Measurements from ENCODE around the gene SLC12A4. TPM values are rescaled to one million over a fixed set of nuclear protein-coding genes. Genes with fewer than 3 reads are reported as not detected.
"Not testable (repeated sequence)": the region's sequence is repeated elsewhere in the genome, so short reads cannot be mapped to it uniquely, and the experiment has no call there.

The SLC12A4 gene
- total RNA-seq, 1 experiment from 2014 or later, result 35.8 TPM

DNA sequence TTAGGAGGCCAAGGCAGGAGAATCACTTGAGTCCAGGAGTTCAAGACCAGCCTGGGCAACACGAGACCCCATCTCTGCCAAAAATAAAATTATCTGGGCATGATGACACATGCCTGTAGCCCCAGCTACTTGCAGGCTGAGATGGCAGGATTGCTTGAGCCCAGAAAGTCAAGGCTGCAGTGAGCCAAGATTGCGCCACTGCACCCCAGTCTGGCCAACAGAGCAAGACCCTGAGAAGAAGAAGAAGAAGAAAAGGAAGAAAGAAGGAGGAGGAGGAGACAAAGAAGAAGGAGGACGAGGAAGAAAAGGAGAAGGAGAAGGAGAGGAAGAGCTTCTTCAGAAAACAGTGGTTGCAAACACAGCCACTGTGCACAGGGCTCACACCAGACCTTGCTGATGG is 20.2 kb upstream of the SLC12A4 start:
- DNase-seq (ENCODE audit: extremely low read depth, low read depth), result no peak

DNA sequence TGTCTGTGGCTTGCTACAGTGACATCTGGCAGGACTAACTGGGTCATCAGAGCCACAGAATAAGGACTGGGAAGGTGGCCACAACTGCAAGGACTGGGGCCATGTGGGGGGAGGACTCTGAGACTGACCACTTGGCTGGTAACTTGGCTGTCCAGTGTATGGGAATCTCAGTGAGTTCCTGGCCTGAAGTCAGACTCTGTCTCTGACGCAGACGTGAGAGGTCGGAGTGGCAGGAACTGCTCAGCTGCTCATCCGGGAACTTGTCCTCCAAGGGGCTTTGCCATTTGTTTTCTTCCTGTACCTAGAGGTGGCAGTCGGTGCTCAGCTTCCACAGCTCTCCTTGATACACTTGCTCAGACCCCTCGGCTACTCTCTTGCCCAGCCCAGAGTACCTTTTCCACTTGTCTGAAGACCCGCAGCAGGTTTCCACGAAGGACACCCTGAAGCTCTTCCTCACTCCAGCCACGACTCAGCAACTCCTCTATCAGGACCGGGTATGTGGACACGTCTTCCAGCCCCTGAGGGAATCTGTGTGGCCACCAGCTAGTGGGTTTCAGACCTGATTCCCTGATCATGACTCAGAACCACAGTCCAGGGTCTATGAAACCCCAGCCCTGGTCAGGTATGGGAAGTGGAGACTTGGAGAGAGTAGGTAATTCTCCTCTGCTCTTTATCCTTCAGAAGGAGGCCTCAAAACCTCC is 19.2 kb upstream of the SLC12A4 start:
- DNase-seq (ENCODE audit: extremely low read depth, low read depth), result no peak

- DNase-seq (ENCODE audit: extremely low read depth, low read depth), result no peak
Observed at GRCh38 chr16:67986949-67987348, 18.5 kb upstream of the SLC12A4 start.

DNA sequence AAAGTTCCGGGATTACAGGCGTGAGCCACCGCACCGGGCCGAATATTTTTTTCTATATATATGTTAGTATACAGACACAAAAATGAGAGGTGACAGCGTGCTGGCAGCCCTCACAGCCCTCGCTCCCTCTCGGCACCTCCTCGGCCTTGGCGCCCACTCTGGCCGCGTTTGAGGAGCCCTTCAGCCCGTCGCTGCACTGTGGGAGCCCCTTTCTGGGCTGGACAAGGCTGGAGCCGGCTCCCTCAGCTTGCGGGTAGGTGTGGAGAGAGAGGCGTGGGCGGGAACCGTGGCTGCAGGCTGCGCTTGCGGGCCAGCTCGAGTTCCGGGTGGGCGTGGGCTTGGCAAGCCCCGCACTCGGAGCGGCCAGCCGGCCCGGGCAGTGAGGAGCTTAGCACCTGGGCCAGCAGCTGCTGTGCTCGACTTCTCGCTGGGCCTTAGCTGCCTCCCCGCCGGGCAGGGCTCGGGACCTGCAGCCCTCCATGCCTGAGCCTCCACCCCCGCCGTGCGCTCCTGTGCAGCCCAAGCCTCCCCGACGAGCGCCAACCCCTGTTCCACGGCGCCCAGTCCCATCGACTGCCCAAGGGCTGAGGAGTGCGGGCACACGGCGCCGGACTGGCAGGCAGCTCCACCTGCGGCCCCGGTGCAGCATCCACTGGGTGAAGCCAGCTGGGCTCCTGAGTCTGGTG is 13.7 kb upstream of the SLC12A4 start:
- DNase-seq (ENCODE audit: extremely low read depth, low read depth), result no peak

DNA sequence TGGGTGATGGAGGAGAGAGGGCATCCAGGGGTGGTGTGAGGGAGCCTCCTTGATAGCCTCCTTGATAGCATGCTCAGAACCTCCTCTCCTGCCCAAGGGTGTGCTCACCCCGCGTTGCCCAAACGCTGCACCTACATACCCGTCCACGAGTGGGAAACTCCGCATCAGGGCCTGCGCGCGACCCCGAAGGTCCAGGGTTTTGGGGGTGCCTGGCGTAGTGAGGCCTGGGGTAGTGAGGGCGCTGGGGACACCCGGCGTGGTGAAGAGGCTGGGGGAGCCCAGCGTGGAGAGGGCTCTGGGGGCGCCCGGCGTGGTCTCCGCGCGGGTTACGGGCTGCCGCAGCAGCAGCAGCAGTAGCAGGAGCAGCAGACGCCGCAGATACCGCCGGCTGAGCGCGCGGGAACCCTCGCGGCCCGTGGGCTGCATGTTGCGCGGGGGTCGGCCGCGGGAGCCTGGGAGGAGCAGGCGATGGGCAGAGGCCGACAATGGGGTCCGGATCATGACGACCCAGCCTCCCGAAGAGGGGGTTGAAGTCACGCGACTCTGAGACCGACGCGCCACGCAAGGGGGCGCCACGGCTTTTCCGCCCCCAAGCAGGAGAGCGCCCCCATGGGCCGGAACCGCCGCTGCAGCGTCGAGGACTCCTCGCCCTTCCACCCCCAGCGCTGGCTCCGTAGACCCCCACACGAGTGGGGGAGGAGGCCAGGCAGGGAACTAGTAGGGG is 11.7 kb upstream of the SLC12A4 start, which contains the start of gene DPEP3:
Gene DPEP3, minus strand, starts transcription at position 545 of the 724 bp plus-strand sequence. Its CDS starts 119 bp downstream, at position 426.
- DNase-seq (ENCODE audit: extremely low read depth, low read depth), result no peak

GRCh38 chr16:67977469-67978227 is 9.2 kb upstream of the SLC12A4 start:
- no peak for DNase-seq (ENCODE audit: extremely low read depth, low read depth)

DNA sequence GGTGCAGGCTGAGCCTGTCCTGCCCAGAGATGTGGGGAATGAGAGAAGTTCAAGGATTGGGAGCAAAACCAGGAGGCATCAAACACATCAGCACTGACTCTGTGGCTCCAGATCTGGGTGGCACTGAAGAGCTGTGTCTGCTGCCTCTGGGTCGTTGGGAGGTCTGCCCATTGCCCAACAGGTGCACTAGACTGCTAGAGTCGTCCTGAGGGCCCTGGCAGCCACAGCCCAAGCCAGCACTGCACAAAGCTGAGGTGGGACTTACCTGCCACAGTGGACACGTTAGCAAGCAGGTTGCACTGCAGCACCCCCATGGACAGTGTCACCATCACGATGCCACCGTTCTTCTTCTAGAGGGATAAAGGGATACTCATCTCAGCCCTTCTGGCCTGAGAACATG is 8.6 kb upstream of the SLC12A4 start:
- DNase-seq (ENCODE audit: extremely low read depth, low read depth), result no peak

GRCh38 chr16:67976205-67976604 is 7.8 kb upstream of the SLC12A4 start:
- no peak for DNase-seq (ENCODE audit: extremely low read depth, low read depth)

- DNase-seq (ENCODE audit: extremely low read depth, low read depth), result no peak
Observed at GRCh38 chr16:67975321-67976105, 7.1 kb upstream of the SLC12A4 start.

- not testable (repeated sequence) for DNase-seq (ENCODE audit: extremely low read depth, low read depth)
Observed at GRCh38 chr16:67972285-67972684, 3.8 kb upstream of the SLC12A4 start.

DNA sequence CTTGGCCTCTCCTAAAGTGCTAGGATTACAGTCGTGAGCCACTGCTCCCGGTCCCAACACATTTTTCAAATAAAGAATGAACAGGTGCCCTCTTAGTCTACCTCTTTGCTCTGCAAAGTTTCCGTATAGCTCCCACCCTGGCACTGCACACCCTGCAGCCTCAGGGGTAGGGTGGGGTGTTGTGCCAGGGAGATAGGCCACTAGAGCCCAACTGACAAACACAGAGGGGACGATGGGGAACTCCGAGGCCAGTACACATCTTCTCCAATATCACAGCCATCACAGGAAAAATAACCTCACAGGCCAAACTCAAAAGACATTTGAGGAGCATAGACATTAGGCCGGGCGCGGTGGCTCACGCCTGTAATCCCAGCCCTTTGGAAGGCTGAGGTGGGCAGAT is 2.7 kb upstream of the SLC12A4 start:
- DNase-seq (ENCODE audit: extremely low read depth, low read depth), result no peak

GRCh38 chr16:67969254-67970039 is 1.0 kb upstream of the SLC12A4 start:
- DNase-seq (ENCODE audit: extremely low read depth, low read depth), result no peak

DNA sequence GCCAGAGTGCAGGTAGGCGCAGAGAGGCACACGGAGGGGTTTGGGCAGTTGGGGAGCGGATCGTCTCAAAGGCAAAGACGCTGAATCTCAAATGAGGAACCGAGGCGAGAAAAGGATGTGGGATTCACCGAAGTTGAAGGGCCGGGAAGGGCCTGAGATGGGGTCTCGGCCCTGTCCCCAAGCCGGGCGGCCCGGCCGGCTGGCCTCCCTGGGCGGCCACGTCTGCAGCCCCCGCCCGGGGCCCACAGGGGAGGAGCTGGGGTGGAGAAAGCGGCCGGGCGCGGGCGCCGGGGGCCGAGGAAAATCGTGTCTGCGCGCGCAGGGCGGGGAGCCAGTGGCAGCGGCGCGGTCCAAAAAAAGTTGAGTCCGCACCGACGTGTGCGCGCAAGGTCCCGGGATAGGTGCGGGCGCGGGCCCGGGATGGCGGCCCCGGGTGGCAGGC is 458 bp downstream of the SLC12A4 start:
- no peak for DNase-seq (ENCODE audit: extremely low read depth, low read depth)

- DNase-seq (ENCODE audit: extremely low read depth, low read depth), result no peak
Observed at GRCh38 chr16:67967183-67967957, 1.1 kb downstream of the SLC12A4 start.

DNA sequence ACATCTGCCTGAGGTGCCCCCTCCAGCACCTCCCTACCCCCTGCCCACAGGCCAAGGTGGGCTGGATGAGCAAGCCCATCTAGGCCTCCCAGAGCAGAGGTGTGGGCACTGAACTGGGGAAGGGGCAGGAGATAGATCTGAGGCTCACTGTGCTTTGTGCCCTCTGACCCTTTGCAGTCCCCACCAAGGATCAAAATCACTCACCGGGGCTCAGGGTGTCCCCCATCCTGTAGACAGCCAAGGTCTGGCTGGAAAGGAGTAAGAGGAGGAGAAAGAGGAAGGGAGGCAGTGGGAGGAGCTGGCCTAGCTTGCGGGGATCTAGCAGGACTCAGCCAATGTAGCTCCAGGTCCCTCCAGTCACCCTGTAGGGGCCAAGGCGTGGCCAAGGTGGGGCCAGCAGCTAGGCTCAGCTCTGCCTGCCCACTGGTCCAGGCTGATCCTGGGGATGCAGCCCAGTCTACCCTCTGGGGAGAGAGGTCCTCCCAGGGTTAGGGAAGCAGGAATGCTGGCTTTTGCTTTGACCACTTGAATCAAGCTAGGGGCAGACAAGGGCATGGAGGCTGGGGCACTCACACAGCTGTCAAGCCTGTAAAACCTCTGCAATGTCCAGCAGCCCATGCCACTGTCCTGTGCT is 1.8 kb downstream of the SLC12A4 start:
- no peak for DNase-seq (ENCODE audit: extremely low read depth, low read depth)

DNA sequence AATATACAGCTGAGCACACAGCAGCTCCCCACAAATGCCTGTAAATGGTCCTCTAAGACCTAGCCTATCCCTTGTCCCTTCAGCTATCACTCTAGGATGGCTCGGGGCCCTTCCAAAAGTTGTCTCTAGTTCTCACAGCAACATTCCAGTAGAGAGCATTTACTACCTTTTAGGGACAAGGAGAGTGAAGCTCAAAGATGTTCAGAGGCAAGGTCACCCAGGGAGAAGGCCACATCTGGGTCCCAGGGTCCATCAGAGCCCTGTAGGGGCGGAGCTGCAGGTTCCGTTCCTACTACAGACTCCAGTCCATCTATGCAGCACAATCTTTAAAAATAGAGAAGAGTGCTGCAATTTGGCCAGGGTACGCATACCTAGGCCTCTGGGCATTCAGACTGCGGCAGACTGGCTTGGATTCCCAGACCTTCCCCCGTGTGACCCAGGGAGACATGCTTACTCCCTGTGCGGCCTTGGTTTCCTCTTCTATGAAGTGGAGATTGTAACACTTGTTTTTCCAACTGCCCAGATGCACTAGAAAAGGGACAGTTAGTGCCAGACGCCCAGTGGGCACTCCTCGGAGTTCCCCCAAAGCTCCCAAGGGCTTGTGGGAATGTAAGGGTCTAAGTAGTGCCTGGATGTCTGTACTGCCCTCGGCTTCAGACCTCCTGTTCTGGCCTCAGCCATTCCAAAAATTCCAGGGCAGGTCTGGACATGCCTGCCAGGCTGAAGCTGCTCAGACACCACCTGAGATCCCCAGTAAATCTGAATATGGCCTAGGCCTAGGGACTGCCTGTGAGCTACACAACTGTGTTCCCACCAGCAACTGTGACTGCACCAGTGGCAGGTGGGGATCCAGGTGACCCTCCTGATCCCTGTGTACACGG is 2.5 kb downstream of the SLC12A4 start:
- DNase-seq (ENCODE audit: extremely low read depth, low read depth), result no peak
